Bone marrow (tissue), 2 donors: ENCODE results near the gene SDK2.
A peak's percentile ranks its signal among the peaks of the same experiment; 100 is the strongest.
"Not testable (repeated sequence)": the region's sequence is repeated elsewhere in the genome, so short reads cannot be mapped to it uniquely, and the experiment has no call there.

Experiments
- DNase-seq, 2 donors: peaks; one replicate each; lab custom pipeline; 2025; lab: John Stamatoyannopoulos, UW

Gene SDK2

DNA sequence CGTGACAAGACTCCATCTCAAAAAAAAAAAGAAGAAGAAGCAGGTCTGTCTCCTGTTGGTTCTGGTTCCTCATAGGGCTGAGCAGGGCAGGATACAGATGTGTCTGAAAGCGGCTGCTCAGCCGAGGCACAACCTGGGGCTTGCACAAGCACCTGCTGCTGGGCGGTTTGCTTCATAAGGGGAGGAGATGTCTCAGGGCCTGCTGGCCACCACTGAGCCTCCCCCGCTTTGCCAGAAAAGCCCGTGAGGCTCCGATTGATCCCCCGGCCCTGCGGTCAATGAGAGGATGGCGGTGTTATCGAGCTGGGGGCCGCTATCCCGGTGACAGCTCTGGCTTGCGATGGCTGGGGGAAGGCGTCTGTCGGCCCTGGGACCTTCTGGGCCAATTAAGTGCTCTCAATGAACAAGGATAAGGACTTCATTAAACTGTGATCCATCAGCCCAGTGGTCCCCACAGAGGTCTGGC lies 162.0 kb downstream of the SDK2 start:
- DNase-seq, result peak in 1 of 2 donors; percentile 24

DNA sequence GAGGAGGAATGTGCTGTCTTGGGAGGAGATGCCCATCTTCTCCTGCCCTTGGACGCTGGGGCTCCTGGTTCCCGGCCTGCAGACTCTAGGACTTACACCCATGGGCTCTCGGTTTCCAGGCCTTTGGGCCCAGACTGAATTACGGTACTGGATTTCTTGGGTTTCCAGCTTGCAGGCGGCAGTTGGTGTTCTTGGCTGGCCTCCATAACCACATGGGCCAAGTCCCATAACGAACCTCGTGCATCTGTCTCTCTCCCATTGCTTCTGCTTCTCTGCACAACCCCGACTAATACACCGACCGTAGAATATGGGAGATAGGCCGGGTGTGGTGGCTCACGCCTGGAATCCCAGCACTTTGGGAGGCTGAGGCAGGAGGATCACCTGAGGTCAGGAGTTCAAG lies 162.6 kb downstream of the SDK2 start:
- DNase-seq, result no peak

DNA sequence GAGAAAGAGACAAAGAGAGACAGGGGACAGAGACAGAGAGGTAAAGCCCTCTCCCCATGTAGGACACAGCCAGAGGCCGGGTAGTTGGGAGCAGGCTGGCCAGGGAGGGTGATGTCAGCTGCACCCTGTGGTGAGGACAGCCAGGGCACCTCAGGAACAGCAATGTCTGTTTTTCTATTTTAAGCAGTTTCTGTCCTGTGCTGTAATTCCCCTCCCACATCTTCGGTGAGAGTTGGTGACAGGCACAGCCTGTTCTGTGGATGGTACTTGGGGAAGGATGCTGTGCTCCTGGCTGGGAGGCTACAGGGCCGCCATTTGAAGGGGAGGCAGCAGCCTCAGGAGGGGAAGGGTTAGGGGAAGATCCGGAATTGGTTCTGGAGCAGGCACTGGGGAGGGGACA lies 163.5 kb downstream of the SDK2 start:
- DNase-seq, result no peak

DNA sequence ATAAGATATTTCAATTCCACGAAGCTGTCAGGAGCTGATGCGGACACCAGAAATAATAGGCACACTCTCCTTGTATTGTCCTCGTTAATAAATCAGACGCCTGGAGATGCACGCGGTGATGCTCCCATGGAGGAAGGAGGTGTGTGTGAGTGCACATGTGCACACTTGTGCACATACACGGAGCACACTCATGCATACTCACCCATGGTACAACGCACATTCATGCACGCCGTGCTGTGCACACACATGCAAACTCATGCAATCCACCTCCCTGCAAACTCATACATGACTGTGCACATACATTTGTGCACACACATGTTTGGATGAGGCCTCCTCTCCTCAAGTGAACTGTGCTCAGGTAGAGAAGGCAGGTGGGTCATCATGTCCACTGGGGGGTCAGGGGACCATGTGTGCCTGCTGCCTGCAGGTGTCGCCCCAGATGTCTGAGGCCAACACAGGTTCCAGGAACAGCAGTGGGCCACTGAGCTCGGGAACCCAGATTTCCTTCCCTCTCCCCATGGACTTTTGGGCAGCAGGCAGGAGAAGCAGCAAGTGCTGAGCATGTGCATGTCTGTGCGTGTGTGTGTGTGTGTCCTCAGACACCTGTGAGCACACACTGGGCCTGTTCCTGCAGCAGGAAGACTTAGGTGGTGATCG lies 165.3 kb downstream of the SDK2 start:
- no peak for DNase-seq

DNA sequence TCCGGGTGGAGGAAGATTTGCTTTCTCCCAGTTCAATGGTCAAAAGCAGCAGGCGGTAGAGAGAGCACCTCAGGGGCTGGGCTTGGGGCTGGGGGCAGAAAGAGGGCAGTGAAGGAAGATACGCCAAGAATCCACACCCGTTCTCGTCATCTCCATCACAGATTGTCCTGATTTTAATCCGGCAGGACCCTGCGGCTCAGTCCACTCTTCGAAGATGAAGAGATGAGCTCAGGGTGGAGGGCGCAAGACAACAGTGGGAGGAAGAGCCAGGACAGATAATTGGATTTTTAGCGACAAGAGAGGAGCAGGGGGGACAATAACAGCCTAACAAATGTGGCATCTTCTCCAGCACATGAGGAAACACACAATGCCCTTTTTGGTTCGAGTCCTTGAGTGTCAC lies 165.9 kb downstream of the SDK2 start:
- DNase-seq, result no peak

DNA sequence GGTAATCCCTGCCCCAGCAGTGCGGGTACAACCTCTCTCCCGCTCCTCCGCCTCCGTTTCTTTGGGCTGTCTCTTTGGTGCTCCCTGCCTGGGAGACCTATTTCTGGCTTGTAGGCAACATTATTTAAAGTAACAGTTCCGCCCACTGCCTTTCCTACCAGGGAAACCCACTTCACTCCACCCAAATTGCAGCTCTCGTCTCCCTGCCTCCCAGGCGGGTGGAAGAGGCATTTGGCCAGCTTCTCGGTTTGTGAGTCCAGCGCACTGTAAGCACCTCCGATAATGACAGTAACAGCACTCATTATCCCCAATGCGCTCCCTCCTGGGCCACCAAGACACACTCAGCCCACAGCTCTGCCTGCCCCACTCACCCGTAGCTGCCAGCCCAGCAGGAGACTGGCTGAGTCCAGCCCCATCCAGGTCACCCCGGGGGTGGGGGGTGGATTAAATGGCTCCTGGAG lies 167.3 kb downstream of the SDK2 start:
- DNase-seq, result no peak

DNA sequence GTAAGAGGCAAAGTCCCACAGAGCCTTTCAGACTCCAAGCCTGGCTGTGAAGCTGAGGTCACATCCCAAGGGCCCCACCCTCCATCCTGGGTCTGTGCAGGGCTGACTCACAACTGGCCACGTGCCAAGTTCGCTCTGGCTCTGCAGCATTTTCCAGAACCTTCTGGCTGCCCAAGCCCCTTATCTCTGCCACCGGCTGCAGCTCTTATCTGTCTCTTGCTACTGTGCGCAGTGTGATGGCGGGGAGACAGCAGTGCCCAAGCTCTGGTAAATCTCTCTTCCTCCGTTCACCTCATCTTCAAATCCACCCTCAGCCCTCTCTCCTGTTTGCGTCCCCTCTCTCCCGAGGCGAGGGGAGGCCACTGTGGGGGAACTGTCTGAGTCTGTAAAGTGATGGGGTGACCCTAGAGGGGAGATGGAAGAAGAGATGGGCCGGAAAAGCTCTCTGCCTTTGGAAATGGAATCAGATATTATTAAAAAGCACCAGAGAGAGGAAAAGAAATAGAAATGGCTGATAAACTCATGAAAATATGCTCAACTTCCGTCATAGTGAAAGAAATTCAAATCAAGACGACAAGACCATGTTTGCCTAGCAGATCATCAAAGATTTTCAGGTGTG lies 169.8 kb downstream of the SDK2 start:
- DNase-seq, result peak in 1 of 2 donors; percentile 22

DNA sequence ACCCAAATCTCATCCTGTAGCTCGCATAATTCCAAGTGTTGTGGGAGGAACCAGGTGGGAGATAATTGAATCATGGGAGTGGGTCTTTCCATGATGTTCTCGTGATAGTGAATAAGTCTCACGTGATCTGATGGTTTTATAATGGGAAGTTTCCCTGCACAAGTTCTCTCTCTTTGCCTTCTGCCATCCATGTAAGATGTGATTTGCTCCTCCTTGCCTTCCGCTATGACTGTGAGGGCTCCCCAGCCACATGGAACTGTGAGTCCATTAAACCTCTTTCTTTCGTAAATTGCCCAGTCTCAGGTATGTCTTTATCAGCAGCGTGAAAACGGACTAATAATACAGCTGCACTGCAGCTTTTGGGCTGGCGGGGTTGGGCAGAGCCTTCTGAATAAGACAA lies 171.5 kb downstream of the SDK2 start:
- DNase-seq, result not testable (repeated sequence)

DNA sequence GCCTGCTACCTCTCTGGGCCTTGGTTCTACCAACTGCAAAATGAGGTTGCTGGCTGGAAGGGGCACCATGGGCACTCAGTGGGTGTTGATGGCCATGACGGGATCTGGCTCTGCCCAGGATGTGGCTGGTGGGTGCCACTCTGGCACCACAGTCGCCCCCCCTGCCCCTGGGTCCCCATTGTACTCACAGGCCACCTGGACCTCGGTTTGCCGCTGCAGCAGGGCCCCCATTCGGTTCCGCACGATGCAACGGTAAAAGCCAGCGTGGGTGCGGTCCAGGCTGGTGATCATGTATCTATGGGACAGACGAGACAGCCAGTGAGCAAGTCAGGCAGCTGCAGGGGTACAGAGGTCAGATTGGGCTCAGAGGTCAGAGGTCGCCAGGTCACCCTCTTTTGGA lies 172.3 kb downstream of the SDK2 start:
- no peak for DNase-seq

DNA sequence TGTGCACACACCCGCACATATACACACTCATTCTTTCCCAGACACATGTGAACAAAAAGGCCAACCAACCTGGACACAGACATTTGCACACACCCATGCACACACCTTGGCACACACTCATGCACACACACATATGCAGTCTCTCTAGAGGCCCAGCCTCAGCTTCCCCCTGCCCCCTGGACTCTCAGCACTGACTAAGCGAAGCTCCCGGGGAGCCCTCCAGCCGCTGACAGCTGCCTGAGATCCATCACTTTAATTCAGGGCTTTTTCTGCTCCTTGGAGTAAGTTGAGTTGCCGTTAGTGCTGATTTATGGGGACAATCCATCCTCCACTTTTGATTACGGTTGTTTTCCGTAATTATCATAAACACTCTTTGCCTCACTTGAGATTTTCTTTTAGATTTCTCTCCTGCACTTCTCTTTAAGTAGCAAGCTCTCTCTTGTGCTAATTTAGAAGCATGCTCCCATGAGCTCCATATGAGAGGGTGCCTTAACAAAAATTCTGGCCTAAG lies 173.9 kb downstream of the SDK2 start:
- DNase-seq, result no peak

DNA sequence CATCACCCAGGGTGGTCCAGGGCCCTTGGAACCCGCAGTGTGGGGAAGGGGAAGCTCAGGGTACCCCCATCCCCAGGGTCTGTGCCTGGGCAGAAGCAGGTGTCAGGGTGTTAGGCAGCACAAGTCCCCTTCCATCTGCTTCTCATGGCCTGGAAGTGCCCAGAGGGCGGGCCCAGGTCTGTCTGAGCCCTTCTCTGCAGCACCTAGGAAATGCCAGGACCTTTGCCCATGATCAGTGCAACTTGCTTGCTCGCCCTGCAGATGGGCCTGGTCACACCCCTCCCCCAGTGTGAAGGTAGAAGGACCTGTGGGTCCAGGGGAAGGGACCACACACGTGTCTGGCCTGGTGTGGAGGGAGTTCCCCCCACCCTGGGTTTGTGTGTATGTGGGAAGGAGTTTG lies 174.9 kb downstream of the SDK2 start:
- DNase-seq, result no peak

DNA sequence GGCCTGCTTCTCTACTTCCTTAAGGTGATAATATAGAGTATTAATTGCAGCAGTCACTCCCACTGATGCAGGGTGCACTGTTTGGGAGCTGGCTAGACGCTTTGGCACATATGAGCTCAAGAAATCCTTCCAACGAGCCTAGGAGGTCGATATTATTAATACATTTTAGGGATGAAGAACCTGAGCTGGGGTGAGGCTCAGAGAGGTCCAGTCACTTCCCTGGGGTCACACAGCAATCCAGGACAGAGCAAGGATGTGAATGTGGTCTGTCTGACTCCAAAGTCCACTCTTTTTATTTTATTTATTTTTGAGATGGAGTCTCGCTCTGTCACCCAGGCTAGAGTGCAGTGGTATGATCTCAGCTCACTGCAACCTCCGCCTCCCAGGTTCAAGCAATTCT lies 176.0 kb downstream of the SDK2 start:
- no peak for DNase-seq

DNA sequence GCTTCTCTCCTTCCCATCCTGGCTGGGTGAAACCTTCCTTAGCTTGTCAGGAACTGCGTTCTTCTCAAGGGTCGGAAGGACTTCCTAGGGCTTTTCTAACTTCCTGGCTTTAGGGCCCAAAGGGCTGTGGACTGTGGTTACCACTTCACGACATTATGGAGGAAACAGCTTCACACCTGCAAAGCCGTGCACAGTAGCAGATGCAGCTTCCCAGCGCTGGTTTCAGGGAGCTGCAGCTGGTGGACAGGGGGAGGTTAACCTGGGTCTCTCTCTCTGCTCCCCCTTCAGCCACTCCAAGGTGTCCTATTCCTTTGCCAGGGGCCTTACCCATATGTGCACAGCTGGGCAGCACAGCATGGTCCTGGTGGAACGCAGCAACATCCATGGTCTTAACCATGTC lies 176.6 kb downstream of the SDK2 start:
- DNase-seq, result no peak

DNA sequence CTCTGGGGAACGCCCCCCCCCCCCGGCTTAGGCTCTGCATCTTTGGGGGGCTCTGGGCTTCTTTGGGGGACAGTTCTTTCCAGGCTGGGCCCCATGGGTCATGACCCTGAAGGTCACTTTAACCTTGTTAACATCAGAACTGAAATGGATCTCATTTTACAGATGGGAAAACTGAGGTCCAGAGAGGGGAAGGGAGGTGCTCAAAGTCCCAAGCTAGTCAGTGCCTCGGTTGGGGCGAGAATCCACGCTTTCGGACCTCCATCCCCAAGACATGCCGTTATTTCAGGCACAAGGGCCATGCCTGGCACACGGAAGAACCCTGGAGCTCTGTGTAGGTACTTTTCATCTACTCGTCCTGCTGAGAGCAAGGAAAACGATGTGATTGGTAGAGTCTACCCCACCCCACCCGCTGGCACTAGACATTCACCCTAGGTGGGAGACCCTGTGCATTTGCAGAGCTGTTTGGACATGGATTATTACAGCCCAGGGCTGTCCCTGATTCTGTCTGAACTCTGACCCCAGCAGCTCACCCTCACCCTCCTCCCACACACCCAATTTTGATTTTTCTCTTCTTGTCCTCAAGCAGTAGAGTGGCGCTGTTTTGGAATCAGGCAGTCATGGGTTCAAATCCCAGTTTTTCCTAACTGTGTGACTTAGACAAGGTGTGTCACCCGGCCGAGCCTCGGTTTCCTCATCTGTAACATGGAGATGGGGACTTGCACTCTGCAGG lies 177.4 kb downstream of the SDK2 start:
- DNase-seq, result no peak

DNA sequence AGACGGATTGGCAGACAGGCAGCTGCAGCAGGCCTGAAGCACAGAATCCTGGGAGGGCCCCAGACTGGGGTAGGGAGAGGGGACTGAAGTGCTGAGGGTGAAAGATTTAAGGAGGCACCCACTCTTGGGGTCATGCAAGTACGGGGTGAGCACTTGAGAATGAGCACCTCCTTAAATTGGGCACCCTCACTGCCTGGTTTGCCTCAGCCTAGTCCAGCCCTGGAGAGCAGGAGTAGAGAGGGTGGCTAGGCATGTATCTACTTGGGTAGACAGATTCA lies 178.4 kb downstream of the SDK2 start:
- DNase-seq, result no peak

DNA sequence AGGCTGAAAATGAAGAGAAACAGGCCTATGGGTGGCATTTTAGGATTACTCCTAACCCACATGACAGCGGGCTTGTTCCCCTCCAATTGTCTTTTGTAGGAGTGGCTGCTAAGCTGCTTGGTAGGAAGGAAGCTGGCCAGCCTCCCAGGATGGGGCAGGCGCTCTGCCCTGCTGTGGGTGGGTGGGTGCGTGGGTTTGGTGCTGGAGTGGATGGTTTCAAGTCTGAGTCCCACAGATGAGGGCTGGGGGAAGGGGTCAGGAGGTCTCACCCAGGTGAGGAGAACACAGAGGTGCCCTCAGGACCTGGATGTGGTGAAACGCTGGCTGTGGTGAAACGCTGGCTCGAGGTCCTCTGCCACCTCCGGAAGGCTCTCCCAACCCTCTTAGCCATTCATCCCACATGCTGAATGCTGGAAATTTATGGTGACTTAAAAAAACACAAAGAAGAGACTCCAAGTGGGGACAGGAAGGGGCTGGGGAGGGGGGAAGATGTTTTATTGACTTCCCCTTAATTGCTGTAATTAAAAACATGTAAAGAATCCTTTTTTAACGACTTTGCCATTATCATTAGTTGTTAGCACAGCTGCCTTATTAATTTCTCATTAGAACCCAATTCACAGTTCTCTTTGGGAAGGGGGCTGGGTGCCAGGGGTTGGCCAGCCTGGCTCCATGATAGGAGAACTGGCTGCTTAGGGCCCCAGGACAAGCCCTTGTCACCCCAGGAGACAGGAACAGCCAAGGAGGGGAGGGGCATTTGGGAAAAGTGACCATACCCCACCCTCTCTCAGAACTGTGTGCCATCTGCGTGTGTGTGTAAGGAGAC lies 178.9 kb downstream of the SDK2 start:
- DNase-seq, result no peak

DNA sequence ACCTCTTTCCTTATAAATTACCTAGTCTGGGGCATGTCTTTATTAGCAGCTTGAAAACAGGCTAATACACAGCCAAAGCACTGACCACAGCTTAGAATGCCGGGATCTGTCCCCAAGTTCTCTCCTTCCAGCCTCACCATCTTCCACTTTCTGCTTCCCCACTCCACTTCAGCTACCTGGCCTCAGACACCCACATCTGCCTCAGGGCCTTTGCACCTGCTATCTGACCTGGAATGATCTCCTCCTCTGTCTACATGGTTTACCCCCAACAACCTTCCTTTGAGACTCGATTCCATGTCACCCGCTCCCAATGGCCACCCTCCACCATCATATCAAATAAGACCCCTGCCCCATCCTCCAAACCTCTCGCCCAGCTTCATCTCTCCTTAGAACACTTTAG lies 179.8 kb downstream of the SDK2 start:
- DNase-seq, result no peak

DNA sequence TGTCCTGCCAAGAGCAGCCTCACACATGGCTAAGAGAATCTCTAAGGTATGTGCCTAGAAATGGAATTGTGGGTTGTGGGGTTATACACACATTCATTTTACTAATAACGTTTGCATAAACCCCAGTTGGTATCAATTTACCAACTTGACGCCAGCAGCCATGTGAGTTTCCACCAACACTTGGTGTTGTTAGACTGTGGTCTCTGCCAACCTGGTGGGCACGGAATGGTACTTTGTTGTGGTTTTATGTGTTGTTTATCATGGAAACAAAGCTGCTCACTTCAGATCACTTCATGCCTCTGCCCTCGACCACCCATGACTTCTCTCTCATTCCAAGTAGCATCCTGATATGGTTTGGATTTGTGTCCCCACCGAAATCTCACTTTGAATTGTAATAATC lies 180.4 kb downstream of the SDK2 start:
- DNase-seq, result no peak

DNA sequence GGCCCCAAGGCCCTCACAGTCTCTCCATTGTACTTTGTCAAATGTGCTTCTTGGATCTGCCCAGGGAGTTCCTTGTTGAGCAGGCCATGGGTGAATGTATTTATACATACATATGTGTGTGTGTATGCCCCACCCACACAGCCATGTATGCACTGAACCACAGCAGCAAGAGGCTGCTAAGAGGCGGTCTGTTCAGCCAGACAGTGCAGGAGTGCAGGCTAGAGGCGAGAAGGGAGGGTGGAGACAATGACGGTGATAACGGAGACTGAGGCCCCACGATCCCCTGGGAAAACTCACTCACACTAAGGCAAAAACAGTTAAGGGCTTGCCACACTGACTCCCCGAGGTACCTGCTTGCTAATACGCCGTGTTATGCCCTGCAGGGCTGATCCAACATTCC lies 181.4 kb downstream of the SDK2 start:
- no peak for DNase-seq

DNA sequence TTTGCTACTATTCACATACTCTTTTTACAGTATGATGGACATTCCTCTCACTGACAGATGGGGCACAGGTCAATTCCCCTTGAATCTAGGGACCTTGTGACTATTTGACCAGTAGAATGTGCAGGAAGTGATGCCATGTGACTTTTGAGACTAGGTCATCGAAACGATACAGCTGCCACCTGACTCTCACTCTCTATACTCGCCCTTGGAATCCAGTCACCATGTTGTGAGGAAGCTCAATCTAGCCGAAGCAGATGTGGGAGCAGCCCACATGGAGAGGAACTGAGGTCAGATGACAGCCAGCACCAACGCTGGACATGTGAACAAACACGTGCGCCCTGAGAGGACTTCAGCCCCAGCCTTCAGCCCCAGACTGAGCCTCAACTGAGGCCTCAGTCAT lies 184.3 kb downstream of the SDK2 start:
- no peak for DNase-seq

DNA sequence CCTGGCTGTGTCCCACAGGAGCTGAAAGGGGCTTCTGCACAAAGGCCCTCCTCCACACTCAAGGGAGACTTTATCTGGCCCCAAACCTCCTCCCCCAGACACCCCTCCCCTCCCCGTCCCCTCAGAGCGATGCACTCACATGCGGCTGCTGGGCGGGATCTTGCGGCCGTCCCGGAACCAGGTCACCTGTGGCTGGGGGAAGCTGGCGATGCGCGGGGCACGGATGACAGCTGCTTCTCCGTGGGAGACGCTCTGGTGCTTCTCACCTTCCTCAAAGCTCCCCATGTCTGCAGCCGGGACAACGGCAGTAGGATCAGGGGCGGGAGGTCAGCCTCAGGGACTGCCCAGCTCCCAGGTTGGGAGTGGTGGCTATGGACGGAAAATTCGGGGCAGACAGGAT lies 188.5 kb downstream of the SDK2 start:
- DNase-seq, result no peak

DNA sequence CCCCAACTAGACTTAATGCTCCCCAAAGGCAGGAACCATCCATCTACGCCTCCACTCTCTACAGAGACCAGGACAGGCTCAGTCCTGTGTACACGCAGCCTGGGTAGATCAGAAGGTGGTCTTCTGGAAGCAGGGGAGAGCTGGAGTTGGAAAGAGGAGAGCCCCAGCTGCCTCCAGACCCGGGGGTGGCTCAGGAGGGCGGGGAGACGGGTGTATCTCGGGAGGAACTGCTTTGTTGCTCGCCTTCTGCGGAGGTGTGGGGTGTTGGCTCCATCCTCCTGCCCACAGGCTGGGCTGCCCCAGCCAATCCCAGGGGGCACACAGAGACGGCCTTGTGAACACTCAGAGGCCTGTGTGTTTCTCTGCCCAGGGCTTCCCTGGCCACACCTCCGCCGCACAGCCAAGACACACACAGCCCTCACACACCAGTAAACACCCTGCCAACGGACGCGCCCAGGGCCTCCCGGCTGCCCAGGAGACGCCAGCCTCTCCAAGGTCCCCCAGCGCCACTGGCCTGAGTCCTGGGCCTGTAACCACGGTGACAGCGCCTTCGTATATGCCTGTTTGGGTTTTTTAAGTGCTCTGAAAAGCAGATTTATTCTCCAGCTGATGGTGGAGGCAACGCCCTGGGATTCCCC lies 189.1 kb downstream of the SDK2 start:
- DNase-seq, result no peak
